Measurements from ENCODE around the gene DNAJB9. TPM values are rescaled to one million over a fixed set of nuclear protein-coding genes. Genes with fewer than 3 reads are reported as not detected.

DNAJB9 gene
- total and polyA plus RNA-seq, 10 of the 15 experiments (the other 5 are each of a cell fraction or from before 2014, with no cell fraction given): 4.5 to 20.9 (median 8.8) TPM

DNA sequence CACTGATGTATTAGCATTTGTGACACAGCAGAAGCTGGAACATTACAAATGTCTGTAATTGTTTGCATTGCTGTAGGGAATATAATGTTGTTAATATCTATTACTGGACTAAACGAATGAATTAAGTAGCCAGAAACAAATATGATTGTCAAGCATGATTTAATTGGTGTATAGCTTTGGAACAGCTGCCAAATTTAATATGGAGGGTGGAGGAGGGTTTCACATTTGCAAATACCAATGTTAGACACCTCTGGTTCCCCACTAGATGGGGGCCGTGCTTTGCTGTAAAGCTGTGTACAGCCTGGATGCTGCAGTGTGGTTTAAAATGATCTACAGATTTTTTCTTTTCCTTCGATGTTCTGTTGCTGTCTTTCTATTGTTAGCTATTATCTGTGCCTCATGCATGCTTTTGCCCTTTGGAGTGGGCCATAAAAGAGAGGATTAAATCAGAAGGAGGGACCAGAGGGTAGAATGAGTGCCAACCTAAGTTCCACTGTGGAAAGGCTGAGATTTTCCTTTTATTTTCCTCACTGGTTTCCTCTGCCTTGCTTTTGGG is 23.1 kb downstream of the DNAJB9 start:
- Histone ChIP-seq H3K4me3 (no peak overlapping the region), H3K4me1 (ENCODE audit: control insufficient read depth, insufficient read depth, low read length) (no peaks in the 10 kb centered on the region), H4K20me1 (ENCODE audit: control insufficient read depth, insufficient read depth) (no peaks in the 10 kb centered on the region), H3K27me3 (replicated peaks in 1 of 2; ENCODE audit: control insufficient read depth in 2 of 2, insufficient read depth in 2 of 2, low read length in 1 of 2) (no peaks in the 10 kb centered on the region; a peak in 1 of 4 replicates), H3K4me2 (ENCODE audit: control insufficient read depth, insufficient read depth) (no peak overlapping the region), H3K36me3 (ENCODE audit: control insufficient read depth in 2 of 2, insufficient read depth in 2 of 2, low read length in 1 of 2) (no peaks in the 10 kb centered on the region), H3K27ac (ENCODE audit: control insufficient read depth, insufficient read depth) (no peak overlapping the region), H3K9me3 (replicated peaks; ENCODE audit: control insufficient read depth, insufficient read depth, low read length) (no peaks in the 10 kb centered on the region), H3K79me2 (ENCODE audit: control insufficient read depth, insufficient read depth, low read length) (no peaks in the 10 kb centered on the region), H3K9ac (ENCODE audit: control insufficient read depth, insufficient read depth, low read length) (no peak overlapping the region), H2AFZ (ENCODE audit: control insufficient read depth, low read depth, low read length) (no peak overlapping the region)
- SMC1A ChIA-PET (ENCODE audit: uncharacterized antibody, unreplicated experiment): interaction anchor here (0.9 to 1.1 kb wide), 3 partner anchors 9 to 62 kb away, joined by 4 to 5 read pairs (median 4); no protein-coding TSS in a partner anchor
- WGBS (ENCODE audit: insufficient coverage, insufficient replicate concordance, low lambda C conversion rate, missing lambda C conversion rate): 27% methylated on average over 3 of the region's 3 CpGs
- TF ChIP-seq FOXM1 (IDR thresholded peaks at IDR 0.05; ENCODE audit: low read depth, low read length) (no peak), RAD21 (IDR thresholded peaks at IDR 0.05; ENCODE audit: insufficient read depth, low read depth, low read length) (peak; percentile 40; the same call in 1 of the 2 replicates), SMAD1 (IDR thresholded peaks at IDR 0.05; ENCODE audit: low read depth, partially characterized antibody) (no peak), EED (IDR thresholded peaks at IDR 0.05; ENCODE audit: low read depth) (no peak)
- TF ChIP-seq, protein P1, sequence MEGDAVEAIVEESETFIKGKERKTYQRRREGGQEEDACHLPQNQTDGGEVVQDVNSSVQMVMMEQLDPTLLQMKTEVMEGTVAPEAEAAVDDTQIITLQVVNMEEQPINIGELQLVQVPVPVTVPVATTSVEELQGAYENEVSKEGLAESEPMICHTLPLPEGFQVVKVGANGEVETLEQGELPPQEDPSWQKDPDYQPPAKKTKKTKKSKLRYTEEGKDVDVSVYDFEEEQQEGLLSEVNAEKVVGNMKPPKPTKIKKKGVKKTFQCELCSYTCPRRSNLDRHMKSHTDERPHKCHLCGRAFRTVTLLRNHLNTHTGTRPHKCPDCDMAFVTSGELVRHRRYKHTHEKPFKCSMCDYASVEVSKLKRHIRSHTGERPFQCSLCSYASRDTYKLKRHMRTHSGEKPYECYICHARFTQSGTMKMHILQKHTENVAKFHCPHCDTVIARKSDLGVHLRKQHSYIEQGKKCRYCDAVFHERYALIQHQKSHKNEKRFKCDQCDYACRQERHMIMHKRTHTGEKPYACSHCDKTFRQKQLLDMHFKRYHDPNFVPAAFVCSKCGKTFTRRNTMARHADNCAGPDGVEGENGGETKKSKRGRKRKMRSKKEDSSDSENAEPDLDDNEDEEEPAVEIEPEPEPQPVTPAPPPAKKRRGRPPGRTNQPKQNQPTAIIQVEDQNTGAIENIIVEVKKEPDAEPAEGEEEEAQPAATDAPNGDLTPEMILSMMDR (IDR thresholded peaks at IDR 0.05 in 2 of 3, conservative IDR thresholded peaks at IDR 0.05 in 1 of 3; ENCODE audit: control insufficient read depth in 2 of 3, extremely low read depth in 1 of 3, insufficient read depth in 1 of 3, low read depth in 3 of 3, low read length in 3 of 3): peak; percentile 13 to 37 (median 18); a peak in 3 of 6 replicates
- CTCF ChIA-PET: interaction anchor here (1.0 to 1.9 kb wide), 2 partner anchors 16 to 26 kb away, joined by 3 to 5 read pairs; no protein-coding TSS in a partner anchor
- BruUV-seq (replicated peaks): no TSS peak
- RAD21 ChIA-PET (ENCODE audit: unreplicated experiment): interaction anchor here (1.3 kb wide), 1 partner anchor 56 kb away, joined by 3 read pairs; no protein-coding TSS in a partner anchor
- in situ Hi-C loops (cut with MboI): no loop called here
- intact Hi-C loops (cut with micrococcal nuclease; ENCODE audit: unreplicated experiment): no loop called here
- ATAC-seq (peak; percentile 78), FAIRE-seq (no peak), DNase-seq (ENCODE audit: low read depth, low spot score) (no peak)
- POLR2A ChIA-PET: no interaction called here
